Measurements from ENCODE around the gene ST6GALNAC4. TPM values are rescaled to one million over a fixed set of nuclear protein-coding genes. Genes with fewer than 3 reads are reported as not detected.

The ST6GALNAC4 gene
- total and polyA plus RNA-seq, 10 of the 15 experiments (the other 5 are each of a cell fraction or from before 2014, with no cell fraction given) = 4.2 to 63.2 (median 35.2) TPM

DNA sequence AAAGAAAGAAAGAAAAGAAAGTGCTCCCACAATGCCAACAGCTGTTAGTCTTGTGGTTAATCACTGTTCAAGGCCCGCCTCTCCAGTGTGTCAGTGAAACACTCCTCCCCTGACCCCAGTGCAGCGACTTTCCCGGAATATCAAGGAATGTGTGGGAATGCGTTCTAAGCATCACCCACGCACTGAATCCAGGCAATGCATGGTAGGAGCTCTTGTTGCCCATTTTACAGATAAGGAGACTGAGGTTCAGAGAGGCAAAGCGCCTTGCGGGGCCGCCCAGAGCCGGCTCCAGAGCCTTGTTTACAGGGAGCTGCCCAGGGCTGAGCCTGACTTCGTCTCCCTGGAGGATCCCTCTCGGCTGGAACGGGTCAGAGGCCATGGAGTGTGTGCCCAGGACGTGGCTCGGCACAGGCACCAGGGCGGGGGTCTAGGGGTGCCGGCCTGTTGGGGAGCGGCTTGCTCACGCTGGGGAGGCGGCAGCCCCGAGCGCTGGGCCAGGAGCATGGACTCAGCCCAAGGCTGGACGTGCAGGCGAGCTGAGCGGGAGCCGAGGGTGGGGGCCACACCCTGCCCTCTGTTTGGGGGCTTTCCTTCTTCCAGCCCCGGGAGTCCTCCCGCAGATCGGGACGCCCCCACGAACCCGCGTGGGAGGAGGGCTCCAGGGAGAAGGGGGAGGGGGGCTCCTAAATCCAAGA, 18.3 kb downstream of the ST6GALNAC4 start (continued):
- TF ChIP-seq IKZF1 (conservative IDR thresholded peaks at IDR 0.05) = peak; percentile 87
- TF ChIP-seq PAX8 (IDR thresholded peaks at IDR 0.05) = no peak
- TF ChIP-seq, protein P1, sequence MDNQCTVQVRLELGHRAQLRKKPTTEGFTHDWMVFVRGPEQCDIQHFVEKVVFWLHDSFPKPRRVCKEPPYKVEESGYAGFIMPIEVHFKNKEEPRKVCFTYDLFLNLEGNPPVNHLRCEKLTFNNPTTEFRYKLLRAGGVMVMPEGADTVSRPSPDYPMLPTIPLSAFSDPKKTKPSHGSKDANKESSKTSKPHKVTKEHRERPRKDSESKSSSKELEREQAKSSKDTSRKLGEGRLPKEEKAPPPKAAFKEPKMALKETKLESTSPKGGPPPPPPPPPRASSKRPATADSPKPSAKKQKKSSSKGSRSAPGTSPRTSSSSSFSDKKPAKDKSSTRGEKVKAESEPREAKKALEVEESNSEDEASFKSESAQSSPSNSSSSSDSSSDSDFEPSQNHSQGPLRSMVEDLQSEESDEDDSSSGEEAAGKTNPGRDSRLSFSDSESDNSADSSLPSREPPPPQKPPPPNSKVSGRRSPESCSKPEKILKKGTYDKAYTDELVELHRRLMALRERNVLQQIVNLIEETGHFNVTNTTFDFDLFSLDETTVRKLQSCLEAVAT (IDR thresholded peaks at IDR 0.05) = 0 out of 2 replicates have a peak, but pooled peaks have one; percentile 58
- peak; percentile 71; the same call in 1 of the 2 replicates for TF ChIP-seq ZBTB33 (IDR thresholded peaks at IDR 0.05)
- no peak for TF ChIP-seq ZNF592 (IDR thresholded peaks at IDR 0.05)
- TF ChIP-seq BACH1 (IDR thresholded peaks at IDR 0.05; ENCODE audit: borderline replicate concordance) = 0 out of 2 replicates have a peak, but pooled peaks have one; percentile 36
- TF ChIP-seq ZNF687 (IDR thresholded peaks at IDR 0.05) = no peak
- TF ChIP-seq HDGF (IDR thresholded peaks at IDR 0.05) = peak; percentile 39; the same call in 1 of the 2 replicates
- TF ChIP-seq SUPT20H (IDR thresholded peaks at IDR 0.05; ENCODE audit: borderline replicate concordance, control insufficient read depth, low read depth, low read length) = no peak
- 0 out of 2 replicates have a peak, but pooled peaks have one; percentile 24 for TF ChIP-seq NR2F1 (conservative IDR thresholded peaks at IDR 0.05)
- TF ChIP-seq CBFB (IDR thresholded peaks at IDR 0.05; ENCODE audit: low read depth) = no peak
- TF ChIP-seq BHLHE40 (IDR thresholded peaks at IDR 0.05; ENCODE audit: borderline replicate concordance in 1 of 2, low read depth in 2 of 2, low read length in 1 of 2) = 0 out of 4 replicates have a peak, but pooled peaks of 1 of the 2 experiments have one; percentile 5
- TF ChIP-seq IKZF2 (IDR thresholded peaks at IDR 0.05) = peak in 1 of 2 experiments; percentile 44; a peak in 2 of 4 replicates
- TF ChIP-seq, protein P2, sequence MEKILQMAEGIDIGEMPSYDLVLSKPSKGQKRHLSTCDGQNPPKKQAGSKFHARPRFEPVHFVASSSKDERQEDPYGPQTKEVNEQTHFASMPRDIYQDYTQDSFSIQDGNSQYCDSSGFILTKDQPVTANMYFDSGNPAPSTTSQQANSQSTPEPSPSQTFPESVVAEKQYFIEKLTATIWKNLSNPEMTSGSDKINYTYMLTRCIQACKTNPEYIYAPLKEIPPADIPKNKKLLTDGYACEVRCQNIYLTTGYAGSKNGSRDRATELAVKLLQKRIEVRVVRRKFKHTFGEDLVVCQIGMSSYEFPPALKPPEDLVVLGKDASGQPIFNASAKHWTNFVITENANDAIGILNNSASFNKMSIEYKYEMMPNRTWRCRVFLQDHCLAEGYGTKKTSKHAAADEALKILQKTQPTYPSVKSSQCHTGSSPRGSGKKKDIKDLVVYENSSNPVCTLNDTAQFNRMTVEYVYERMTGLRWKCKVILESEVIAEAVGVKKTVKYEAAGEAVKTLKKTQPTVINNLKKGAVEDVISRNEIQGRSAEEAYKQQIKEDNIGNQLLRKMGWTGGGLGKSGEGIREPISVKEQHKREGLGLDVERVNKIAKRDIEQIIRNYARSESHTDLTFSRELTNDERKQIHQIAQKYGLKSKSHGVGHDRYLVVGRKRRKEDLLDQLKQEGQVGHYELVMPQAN (conservative IDR thresholded peaks at IDR 0.05) = peak; percentile 35
- TF ChIP-seq DPF2 (IDR thresholded peaks at IDR 0.05) = peak; percentile 65
